ENCODE results near the gene PPP1R13B. TPM values are rescaled to one million over a fixed set of nuclear protein-coding genes. Genes with fewer than 3 reads are reported as not detected.

PPP1R13B gene
- total RNA-seq, 3 donors from 2014 or later = 6.4 to 21.8 (median 18.4) TPM

DNA sequence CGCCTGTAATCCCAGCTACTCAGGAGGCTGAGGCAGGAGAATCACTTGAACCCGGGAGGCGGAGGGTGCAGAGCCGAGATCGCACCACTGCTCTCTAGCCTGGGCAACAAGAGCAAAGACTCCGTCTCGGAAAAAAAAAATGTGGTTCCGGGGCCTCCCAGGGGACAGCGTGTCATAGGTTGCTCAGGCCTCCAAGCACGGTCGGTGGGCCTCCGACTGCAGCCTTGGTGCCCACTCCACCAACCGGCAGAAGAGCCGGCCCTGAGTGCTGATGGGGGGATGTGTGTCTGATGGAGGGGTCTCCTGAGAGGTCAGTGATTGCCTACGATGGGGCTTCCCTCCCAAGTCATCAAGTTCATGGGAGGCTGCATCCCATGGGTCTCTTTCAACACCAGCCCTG lies 115.9 kb downstream of the PPP1R13B start:
- intact Hi-C loops (cut with DNase I; ENCODE audit: low total_unique reads) = no loop called here
- Histone ChIP-seq H3K4me3 (no peak overlapping the region), H3K27ac (no peak overlapping the region), H3K36me3 (no peaks in the 10 kb centered on the region), H3K27me3 (no peaks in the 10 kb centered on the region), H3K9me3 (no peaks in the 10 kb centered on the region), H3K4me1 (peaks cover 13 to 28% of the 10 kb centered on the region in 2 donors)
- no peak for DNase-seq (ENCODE audit: low spot score in 2 of 2)
- no peak for TF ChIP-seq CTCF (IDR thresholded peaks at IDR 0.05)

GRCh38 chr14:103730490-103731035 lies 116.8 kb downstream of the PPP1R13B start:
- TF ChIP-seq POLR2AphosphoS5 (IDR thresholded peaks at IDR 0.05) (no peak), POLR2A (IDR thresholded peaks at IDR 0.05) (no peak), CTCF (IDR thresholded peaks at IDR 0.05) (no peak)
- Histone ChIP-seq H3K4me3 (no peak overlapping the region), H3K4me1 (peaks cover 4 to 21% of the 10 kb centered on the region in 2 donors), H3K27ac (peak overlapping the region in 1 of 2 donors; percentile 84), H3K27me3 (no peaks in the 10 kb centered on the region), H3K9me3 (no peaks in the 10 kb centered on the region), H3K36me3 (no peaks in the 10 kb centered on the region)
- DNase-seq (ENCODE audit: low spot score in 2 of 2) = peak in 1 of 2 donors; percentile 68
- intact Hi-C loops (cut with DNase I; ENCODE audit: low total_unique reads) = no loop called here

GRCh38 chr14:103729496-103730448 lies 117.6 kb downstream of the PPP1R13B start:
- Histone ChIP-seq H3K9me3 (no peaks in the 10 kb centered on the region), H3K36me3 (no peaks in the 10 kb centered on the region), H3K4me1 (peaks cover 0 to 17% of the 10 kb centered on the region in 2 donors), H3K4me3 (no peak overlapping the region), H3K27me3 (no peaks in the 10 kb centered on the region), H3K27ac (peak overlapping the region; percentile 80 to 84)
- intact Hi-C loops (cut with DNase I; ENCODE audit: low total_unique reads) = no loop called here
- TF ChIP-seq CTCF (IDR thresholded peaks at IDR 0.05) (peak in 1 of 3 donors; percentile 19), POLR2A (IDR thresholded peaks at IDR 0.05) (no peak)
- no peak for DNase-seq (ENCODE audit: low spot score in 2 of 2)

GRCh38 chr14:103728721-103729120 lies 118.7 kb downstream of the PPP1R13B start:
- Histone ChIP-seq H3K4me1 (peaks cover 0 to 24% of the 10 kb centered on the region in 2 donors), H3K36me3 (no peaks in the 10 kb centered on the region), H3K27me3 (no peaks in the 10 kb centered on the region), H3K27ac (peak overlapping the region; percentile 80 to 84), H3K4me3 (no peak overlapping the region), H3K9me3 (no peaks in the 10 kb centered on the region)
- intact Hi-C loops (cut with DNase I; ENCODE audit: low total_unique reads) = no loop called here
- no peak for TF ChIP-seq POLR2A (IDR thresholded peaks at IDR 0.05)
- peak in 2 of 3 donors; percentile 30 to 52 for TF ChIP-seq CTCF (IDR thresholded peaks at IDR 0.05)
- peak in 1 of 2 donors; percentile 72 for DNase-seq (ENCODE audit: low spot score in 2 of 2)

GRCh38 chr14:103728141-103728540 lies 119.2 kb downstream of the PPP1R13B start:
- Histone ChIP-seq H3K27me3 (no peaks in the 10 kb centered on the region), H3K36me3 (no peaks in the 10 kb centered on the region), H3K27ac (peak overlapping the region; percentile 80 to 84), H3K9me3 (no peaks in the 10 kb centered on the region), H3K4me1 (peaks cover 0 to 30% of the 10 kb centered on the region in 2 donors), H3K4me3 (no peak overlapping the region)
- TF ChIP-seq POLR2A (IDR thresholded peaks at IDR 0.05) (no peak), POLR2AphosphoS5 (IDR thresholded peaks at IDR 0.05) (no peak), CTCF (IDR thresholded peaks at IDR 0.05) (no peak)
- no peak for DNase-seq (ENCODE audit: low spot score in 2 of 2)
- intact Hi-C loops (cut with DNase I; ENCODE audit: low total_unique reads) = no loop called here

Measured in breast epithelium (tissue), 4 donors.